Measurements from ENCODE around the gene RCAN3. TPM values are rescaled to one million over a fixed set of nuclear protein-coding genes. Genes with fewer than 3 reads are reported as not detected.

Gene RCAN3
- total and polyA plus RNA-seq, 2 of the 13 experiments (the other 11 are each of a cell fraction or from before 2014, with no cell fraction given) = 12.2 to 13.3 TPM

- TF ChIP-seq ZNF646 (CRISPR knock-in tag; IDR thresholded peaks at IDR 0.05) (no peak), ZNF891 (CRISPR knock-in tag; IDR thresholded peaks at IDR 0.05) (no peak), U2AF1 (optimal IDR thresholded peaks at IDR 0.05; ENCODE audit: low read depth, low read length) (no peak)
Observed at GRCh38 chr1:24465638-24466037, 37.0 kb upstream of the RCAN3 start (continued).

- FAIRE-seq = no peak
Observed at GRCh38 chr1:24468685-24469316, 33.8 kb upstream of the RCAN3 start.

More at GRCh38 chr1:24468685-24469316, 33.8 kb upstream of the RCAN3 start:
- 73% methylated on average over 11 of the region's 11 CpGs for WGBS (ENCODE audit: low lambda C conversion rate)
- Histone ChIP-seq H3K79me2 (ENCODE audit: insufficient read depth, low read length) (no peaks in the 10 kb centered on the region), H3K27me3 (ENCODE audit: control insufficient read depth in 1 of 2, insufficient read depth in 2 of 2, low read length in 2 of 2) (no peaks in the 10 kb centered on the region), H2AFZ (ENCODE audit: low read length) (no peak overlapping the region), H3K9me3 (ENCODE audit: low read length) (no peaks in the 10 kb centered on the region), H3K9ac (ENCODE audit: insufficient read depth, low read depth, low read length) (no peak overlapping the region), H3K4me1 (ENCODE audit: insufficient read depth, low read length) (peaks cover 14% of the 10 kb centered on the region), H3K4me2 (ENCODE audit: low read depth, low read length) (no peak overlapping the region), H4K20me1 (ENCODE audit: insufficient read depth, low read length) (no peaks in the 10 kb centered on the region), H3K4me3 (replicated peaks in 1 of 3; ENCODE audit: insufficient read depth in 1 of 3, low read depth in 2 of 3, low read length in 3 of 3) (no peak overlapping the region), H3K27ac (ENCODE audit: extremely low read length, insufficient read depth, low read length) (no peak overlapping the region), H3K36me3 (replicated peaks in 1 of 2; ENCODE audit: control insufficient read depth in 1 of 2, insufficient read depth in 2 of 2, low read length in 2 of 2) (no peaks in the 10 kb centered on the region)
- BruUV-seq (replicated peaks) = no TSS peak
- in situ Hi-C loops (cut with HindIII; ENCODE audit: extremely low pct_ligation_motif_present, low pct_unique_long_range_greater_than_20kb) (no loop called here), intact Hi-C loops (cut with micrococcal nuclease; ENCODE audit: unreplicated experiment) (no loop called here)
- ATAC-seq (no peak), DNase-seq (ENCODE audit: low spot score) (no peak)
- CTCF ChIA-PET (ENCODE audit: low intra/inter-chr PET ratio, low total read pairs) = no interaction called here
- POLR2A ChIA-PET = no interaction called here
- no peak for TF ChIP-seq ZNF17 (CRISPR knock-in tag; IDR thresholded peaks at IDR 0.05)
- TF ChIP-seq E2F2 (CRISPR knock-in tag; IDR thresholded peaks at IDR 0.05; ENCODE audit: borderline replicate concordance) = no peak
- TF ChIP-seq NR0B2 (CRISPR knock-in tag; IDR thresholded peaks at IDR 0.05) = no peak
- TF ChIP-seq ZBTB44 (CRISPR knock-in tag; IDR thresholded peaks at IDR 0.05) = no peak
- no peak for TF ChIP-seq YEATS4 (CRISPR knock-in tag; IDR thresholded peaks at IDR 0.05; ENCODE audit: borderline replicate concordance)

All from HepG2 (cell line).